ENCODE results near the gene OR4M1. TPM values are rescaled to one million over a fixed set of nuclear protein-coding genes. Genes with fewer than 3 reads are reported as not detected.
"Not testable (repeated sequence)": the region's sequence is repeated elsewhere in the genome, so short reads cannot be mapped to it uniquely, and the experiment has no call there.

OR4M1 gene, protein sequence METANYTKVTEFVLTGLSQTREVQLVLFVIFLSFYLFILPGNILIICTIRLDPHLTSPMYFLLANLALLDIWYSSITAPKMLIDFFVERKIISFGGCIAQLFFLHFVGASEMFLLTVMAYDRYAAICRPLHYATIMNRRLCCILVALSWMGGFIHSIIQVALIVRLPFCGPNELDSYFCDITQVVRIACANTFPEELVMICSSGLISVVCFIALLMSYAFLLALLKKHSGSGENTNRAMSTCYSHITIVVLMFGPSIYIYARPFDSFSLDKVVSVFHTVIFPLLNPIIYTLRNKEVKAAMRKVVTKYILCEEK
- total RNA-seq = not detected
- polyA plus RNA-seq = not detected

DNA sequence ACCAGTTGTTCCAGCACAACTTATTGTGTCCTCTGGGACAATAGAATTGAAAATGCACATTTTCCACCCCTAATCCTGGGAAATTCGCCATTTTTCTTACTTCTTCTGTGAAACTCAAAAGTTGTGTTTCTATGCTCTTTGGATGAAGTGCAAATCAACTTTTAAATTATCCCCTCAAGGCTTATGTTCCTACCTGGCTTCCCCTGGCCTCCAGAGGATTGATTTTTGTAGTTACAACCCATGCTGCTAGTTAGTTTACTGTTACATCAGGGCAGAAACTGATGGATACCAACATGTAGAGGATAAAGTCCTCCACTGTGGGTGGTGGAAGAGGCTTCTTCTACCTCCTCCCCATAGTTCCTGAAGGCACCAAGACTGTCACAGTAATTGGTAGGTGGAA is at the start of gene OR4M1:
TSS of gene OR4M1 (plus strand) at position 301 of the 400 bp plus-strand sequence. CDS start 6,819 bp downstream, outside the sequence.
- not testable (repeated sequence) for H3K27me3 Mint-ChIP-seq; H3K4me3 ChIP-seq (ENCODE audit: low read depth, low read length); H3K27me3 ChIP-seq (ENCODE audit: control insufficient read depth, insufficient read depth, low read length); H3K4me3 Mint-ChIP-seq; H3K9me3 ChIP-seq (ENCODE audit: control insufficient read depth in 2 of 2, low read length in 2 of 2); ATAC-seq (ENCODE audit: low read depth in 2 of 2); H3K4me1 ChIP-seq (ENCODE audit: control insufficient read depth, insufficient read depth, low read length, poor library complexity, severe bottlenecking); H3K36me3 Mint-ChIP-seq; H3K36me3 ChIP-seq (ENCODE audit: control insufficient read depth, insufficient read depth, low read length); DNase-seq; H3K4me1 Mint-ChIP-seq; H3K27ac ChIP-seq (ENCODE audit: insufficient read depth, low read length, poor library complexity, severe bottlenecking); H3K27ac Mint-ChIP-seq
- peaks cover 0 to 20% (median 3%) of the 10 kb centered on the region in 7 donors for H3K9me3 Mint-ChIP-seq

DNA sequence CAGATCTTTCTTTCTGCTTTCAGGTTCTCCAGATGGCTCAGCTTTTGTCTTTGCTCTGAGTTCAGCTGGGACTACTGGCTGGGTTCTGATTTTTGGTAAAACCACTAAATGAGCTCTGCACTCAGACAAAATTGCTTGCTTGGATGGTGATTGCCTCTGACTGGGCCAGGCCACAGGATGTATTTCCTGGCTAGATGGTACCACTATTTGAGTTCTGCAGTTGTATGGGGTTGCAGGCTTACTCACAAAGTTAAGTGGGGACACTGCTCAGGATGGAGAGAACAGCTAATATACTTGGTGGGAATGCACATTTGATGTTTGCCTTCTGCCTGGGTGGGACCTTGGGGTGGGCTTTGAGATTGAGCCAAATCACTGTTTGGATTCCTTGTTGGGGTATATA is 43.9 kb upstream of the OR4M1 start:
- H3K4me3 Mint-ChIP-seq = no peak overlapping the region
- H3K9me3 Mint-ChIP-seq = peaks cover 0 to 21% (median 3%) of the 10 kb centered on the region in 7 donors
- H3K27ac Mint-ChIP-seq = no peak overlapping the region
- Histone ChIP-seq H3K27me3 (ENCODE audit: control insufficient read depth, insufficient read depth, low read length) (no peaks in the 10 kb centered on the region), H3K9me3 (ENCODE audit: control insufficient read depth in 2 of 2, low read length in 2 of 2) (peaks cover 0 to 5% of the 10 kb centered on the region in 2 experiments), H3K4me1 (ENCODE audit: control insufficient read depth, insufficient read depth, low read length, poor library complexity, severe bottlenecking) (no peaks in the 10 kb centered on the region), H3K36me3 (ENCODE audit: control insufficient read depth, insufficient read depth, low read length) (no peaks in the 10 kb centered on the region), H3K27ac (ENCODE audit: insufficient read depth, low read length, poor library complexity, severe bottlenecking) (no peak overlapping the region), H3K4me3 (ENCODE audit: low read depth, low read length) (no peak overlapping the region)
- no peak for ATAC-seq (ENCODE audit: low read depth in 2 of 2)
- no peak for DNase-seq
- peaks cover 6% of the 10 kb centered on the region for H3K27me3 Mint-ChIP-seq
- no peaks in the 10 kb centered on the region for H3K36me3 Mint-ChIP-seq
- no peaks in the 10 kb centered on the region for H3K4me1 Mint-ChIP-seq

DNA sequence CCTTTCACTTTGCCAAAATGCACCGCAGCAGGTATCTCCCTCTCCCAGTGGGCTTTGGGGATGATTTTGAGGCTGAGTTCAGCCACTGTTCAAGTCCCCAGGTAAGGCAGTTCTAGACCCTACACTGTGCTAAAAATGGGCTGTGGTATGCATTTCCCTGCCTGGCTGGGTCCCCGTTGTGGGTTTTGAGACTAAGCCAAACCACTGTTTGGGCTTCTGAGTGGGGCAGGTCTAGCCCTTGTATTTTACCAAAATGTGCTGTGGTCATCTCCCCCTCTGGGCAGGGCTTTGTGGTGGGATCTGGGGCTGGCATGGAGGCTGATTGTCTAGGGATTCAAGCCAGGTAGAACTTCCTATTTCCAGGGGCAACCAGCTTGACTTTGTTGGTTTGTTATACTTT is 43.5 kb upstream of the OR4M1 start:
- Histone ChIP-seq H3K27ac (ENCODE audit: insufficient read depth, low read length, poor library complexity, severe bottlenecking) (no peak overlapping the region), H3K27me3 (ENCODE audit: control insufficient read depth, insufficient read depth, low read length) (no peaks in the 10 kb centered on the region), H3K36me3 (ENCODE audit: control insufficient read depth, insufficient read depth, low read length) (no peaks in the 10 kb centered on the region), H3K4me1 (ENCODE audit: control insufficient read depth, insufficient read depth, low read length, poor library complexity, severe bottlenecking) (no peaks in the 10 kb centered on the region), H3K4me3 (ENCODE audit: low read depth, low read length) (no peak overlapping the region), H3K9me3 (ENCODE audit: control insufficient read depth in 2 of 2, low read length in 2 of 2) (peaks cover 0 to 5% of the 10 kb centered on the region in 2 experiments)
- Mint-ChIP-seq H3K4me3 (no peak overlapping the region), H3K27me3 (peaks cover 6% of the 10 kb centered on the region), H3K9me3 (peaks cover 0 to 21% (median 3%) of the 10 kb centered on the region in 7 donors), H3K36me3 (no peaks in the 10 kb centered on the region), H3K4me1 (no peaks in the 10 kb centered on the region), H3K27ac (no peak overlapping the region)
- ATAC-seq (ENCODE audit: low read depth in 2 of 2) (no peak), DNase-seq (no peak)

DNA sequence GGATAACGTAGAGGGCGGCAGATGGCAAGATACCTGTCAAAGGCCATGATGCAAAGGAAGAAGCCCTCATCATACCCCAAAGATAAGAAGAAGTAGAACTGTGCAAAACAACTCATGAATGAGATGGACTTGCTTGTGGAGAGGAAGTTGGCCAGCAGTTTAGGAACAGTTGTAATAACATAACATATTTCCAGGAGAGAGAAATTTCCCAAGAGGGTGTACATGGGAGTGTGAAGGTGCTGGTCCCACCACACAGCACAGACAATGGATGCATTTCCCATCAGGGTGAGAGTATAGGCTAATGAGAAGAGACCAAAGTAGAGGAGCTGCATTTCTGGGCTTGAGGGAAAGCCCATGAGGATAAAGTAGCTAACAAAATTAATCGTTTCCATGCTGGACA is 39.4 kb upstream of the OR4M1 start:
- not testable (repeated sequence) for H3K36me3 Mint-ChIP-seq; H3K27ac Mint-ChIP-seq; H3K27me3 Mint-ChIP-seq; H3K27ac ChIP-seq (ENCODE audit: insufficient read depth, low read length, poor library complexity, severe bottlenecking); H3K4me3 ChIP-seq (ENCODE audit: low read depth, low read length); H3K4me1 ChIP-seq (ENCODE audit: control insufficient read depth, insufficient read depth, low read length, poor library complexity, severe bottlenecking); H3K4me3 Mint-ChIP-seq; DNase-seq; ATAC-seq (ENCODE audit: low read depth in 2 of 2); H3K27me3 ChIP-seq (ENCODE audit: control insufficient read depth, insufficient read depth, low read length); H3K4me1 Mint-ChIP-seq; H3K9me3 ChIP-seq (ENCODE audit: control insufficient read depth in 2 of 2, low read length in 2 of 2); H3K36me3 ChIP-seq (ENCODE audit: control insufficient read depth, insufficient read depth, low read length)
- peaks cover 0 to 23% (median 5%) of the 10 kb centered on the region in 7 donors for H3K9me3 Mint-ChIP-seq

DNA sequence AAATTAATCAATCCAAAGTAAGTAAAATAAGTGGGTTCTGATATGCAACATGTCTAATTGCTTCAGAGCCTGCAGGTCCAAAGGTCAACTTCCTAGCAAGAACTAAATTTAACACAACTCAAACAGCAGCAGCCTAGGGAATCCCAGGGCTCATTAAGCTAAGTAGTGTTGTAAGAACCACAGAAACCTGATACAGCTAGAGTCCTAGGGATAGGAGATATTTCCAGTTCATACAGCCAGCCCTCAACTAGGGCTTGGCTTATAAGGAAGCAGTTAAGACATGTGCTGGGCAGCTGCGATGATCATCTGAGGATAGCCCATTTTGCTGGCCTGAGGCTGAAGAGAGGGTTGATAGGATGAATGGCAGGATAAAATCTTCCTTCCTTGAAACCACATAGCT is 30.0 kb upstream of the OR4M1 start, which contains the start of gene OR4Q3:
TSS of gene OR4Q3 (plus strand) at position 316 of the 400 bp plus-strand sequence.
- no peak for DNase-seq
- Mint-ChIP-seq H3K36me3 (no peaks in the 10 kb centered on the region), H3K4me1 (no peaks in the 10 kb centered on the region), H3K9me3 (peaks cover 1 to 21% (median 4%) of the 10 kb centered on the region in 7 donors), H3K4me3 (no peak within 1 kb of the TSS), H3K27ac (no peak within 1 kb of the TSS), H3K27me3 (no peaks in the 10 kb centered on the region)
- Histone ChIP-seq H3K9me3 (ENCODE audit: control insufficient read depth in 2 of 2, low read length in 2 of 2) (no peaks in the 10 kb centered on the region), H3K27me3 (ENCODE audit: control insufficient read depth, insufficient read depth, low read length) (no peaks in the 10 kb centered on the region), H3K36me3 (ENCODE audit: control insufficient read depth, insufficient read depth, low read length) (no peaks in the 10 kb centered on the region), H3K4me3 (ENCODE audit: low read depth, low read length) (no peak within 1 kb of the TSS), H3K27ac (ENCODE audit: insufficient read depth, low read length, poor library complexity, severe bottlenecking) (no peak within 1 kb of the TSS), H3K4me1 (ENCODE audit: control insufficient read depth, insufficient read depth, low read length, poor library complexity, severe bottlenecking) (no peaks in the 10 kb centered on the region)
- ATAC-seq (ENCODE audit: low read depth in 2 of 2) = no peak

DNA sequence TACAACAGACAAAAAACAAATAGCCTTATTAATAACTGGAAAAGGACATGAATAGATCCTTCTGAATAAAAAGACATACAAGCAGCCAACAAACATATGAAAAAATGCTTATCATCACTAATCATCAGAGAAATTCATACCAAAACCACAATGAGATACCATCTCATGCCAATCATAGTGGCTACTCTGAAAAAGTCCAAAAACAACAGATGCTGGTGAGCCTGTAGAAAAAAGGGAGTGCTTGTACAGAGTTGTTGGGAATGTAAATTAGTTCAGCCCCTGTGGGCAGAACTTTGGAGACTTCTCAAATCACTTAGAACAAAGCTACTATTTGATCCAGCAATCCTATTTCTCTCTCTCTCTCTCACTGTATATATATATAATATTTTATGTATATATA is 21.0 kb upstream of the OR4M1 start:
- not testable (repeated sequence) for H3K4me1 ChIP-seq (ENCODE audit: control insufficient read depth, insufficient read depth, low read length, poor library complexity, severe bottlenecking); H3K27ac Mint-ChIP-seq; DNase-seq; H3K36me3 Mint-ChIP-seq; H3K27me3 Mint-ChIP-seq; H3K27me3 ChIP-seq (ENCODE audit: control insufficient read depth, insufficient read depth, low read length); H3K27ac ChIP-seq (ENCODE audit: insufficient read depth, low read length, poor library complexity, severe bottlenecking); H3K4me1 Mint-ChIP-seq; H3K9me3 Mint-ChIP-seq; H3K4me3 ChIP-seq (ENCODE audit: low read depth, low read length); H3K9me3 ChIP-seq (ENCODE audit: control insufficient read depth in 2 of 2, low read length in 2 of 2); ATAC-seq (ENCODE audit: low read depth in 2 of 2); H3K4me3 Mint-ChIP-seq; H3K36me3 ChIP-seq (ENCODE audit: control insufficient read depth, insufficient read depth, low read length)

DNA sequence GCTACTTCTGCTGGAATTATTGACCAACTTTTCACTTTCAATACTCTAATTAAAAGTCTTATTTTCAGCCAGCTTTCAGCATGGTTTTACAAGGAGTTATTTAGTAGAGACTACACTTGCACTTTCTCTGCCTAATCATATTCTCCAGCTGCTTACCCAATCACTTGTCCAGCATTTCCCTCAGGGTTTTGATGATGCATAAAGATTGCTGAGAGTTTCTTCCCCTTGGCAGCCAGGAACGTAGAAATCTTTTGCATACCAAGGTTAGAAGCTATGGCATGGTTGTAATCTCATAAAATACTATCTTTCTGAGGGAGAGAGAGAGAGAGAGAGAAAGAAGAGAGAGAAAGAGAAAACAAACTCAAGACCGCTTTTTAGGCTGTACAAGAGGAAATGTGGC is 19.1 kb upstream of the OR4M1 start:
- no peaks in the 10 kb centered on the region for H3K4me1 Mint-ChIP-seq
- Histone ChIP-seq H3K4me1 (ENCODE audit: control insufficient read depth, insufficient read depth, low read length, poor library complexity, severe bottlenecking) (no peaks in the 10 kb centered on the region), H3K36me3 (ENCODE audit: control insufficient read depth, insufficient read depth, low read length) (no peaks in the 10 kb centered on the region), H3K4me3 (ENCODE audit: low read depth, low read length) (no peak overlapping the region), H3K9me3 (ENCODE audit: control insufficient read depth in 2 of 2, low read length in 2 of 2) (no peaks in the 10 kb centered on the region), H3K27me3 (ENCODE audit: control insufficient read depth, insufficient read depth, low read length) (no peaks in the 10 kb centered on the region), H3K27ac (ENCODE audit: insufficient read depth, low read length, poor library complexity, severe bottlenecking) (no peak overlapping the region)
- DNase-seq = no peak
- no peak for ATAC-seq (ENCODE audit: low read depth in 2 of 2)
- H3K36me3 Mint-ChIP-seq = no peaks in the 10 kb centered on the region
- H3K9me3 Mint-ChIP-seq = peaks cover 0 to 4% (median 0%) of the 10 kb centered on the region in 7 donors
- H3K4me3 Mint-ChIP-seq = no peak overlapping the region
- no peak overlapping the region for H3K27ac Mint-ChIP-seq
- H3K27me3 Mint-ChIP-seq = peaks cover 4% of the 10 kb centered on the region

DNA sequence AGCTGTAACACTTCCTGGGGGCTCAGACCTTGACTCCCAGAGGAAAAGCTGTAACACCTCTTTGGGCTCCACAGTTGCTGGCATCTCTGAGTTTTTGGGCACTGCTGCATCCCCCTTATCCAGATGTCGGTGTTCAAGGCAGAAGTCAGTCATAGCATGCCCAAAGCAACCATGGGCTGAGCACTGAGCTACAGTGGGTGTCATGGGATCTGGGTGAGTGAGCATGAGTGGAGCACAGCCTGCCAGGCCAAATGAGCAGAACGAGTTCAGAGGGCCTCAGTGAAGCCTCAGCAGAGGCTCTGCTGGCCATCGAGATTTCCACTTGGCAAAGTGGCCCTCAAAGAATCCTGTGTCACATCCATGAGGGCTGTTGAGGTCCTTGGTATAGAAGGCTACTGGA is 1.8 kb upstream of the OR4M1 start:
- not testable (repeated sequence) for ATAC-seq (ENCODE audit: low read depth in 2 of 2); H3K36me3 ChIP-seq (ENCODE audit: control insufficient read depth, insufficient read depth, low read length); DNase-seq; H3K27me3 ChIP-seq (ENCODE audit: control insufficient read depth, insufficient read depth, low read length); H3K27ac ChIP-seq (ENCODE audit: insufficient read depth, low read length, poor library complexity, severe bottlenecking); H3K4me3 ChIP-seq (ENCODE audit: low read depth, low read length); H3K36me3 Mint-ChIP-seq; H3K4me3 Mint-ChIP-seq; H3K27ac Mint-ChIP-seq; H3K27me3 Mint-ChIP-seq; H3K9me3 ChIP-seq (ENCODE audit: control insufficient read depth in 2 of 2, low read length in 2 of 2); H3K4me1 ChIP-seq (ENCODE audit: control insufficient read depth, insufficient read depth, low read length, poor library complexity, severe bottlenecking); H3K4me1 Mint-ChIP-seq
- peaks cover 3 to 23% (median 3%) of the 10 kb centered on the region in 7 donors for H3K9me3 Mint-ChIP-seq
